K562 (cell line): Measurements from ENCODE around the gene PSMB10. TPM values are rescaled to one million over a fixed set of nuclear protein-coding genes. Genes with fewer than 3 reads are reported as not detected.

Experiments used
- ATAC-seq: fragments of 200-7000 bp; cut with Tn5 transposase; 3 replicates; pipeline ENCODE4 v1.9.1; 2020; ENCODE audit warnings: moderate library complexity
- BruUV-seq: library from RNA; stranded (reverse); fragments of 400-500 nt; replicated peaks from 2 replicates; lab custom pipeline; 2021; lab: Mats Ljungman, UMichigan
- CTCF ChIA-PET: fragments of 300-600 bp; formaldehyde crosslinking; extraction: SDS; loops from one replicate; lab custom pipeline; 2021; ENCODE audit warnings: low intra/inter-chr PET ratio; lab: Yijun Ruan, JAX
- POLR2A ChIA-PET: fragments of 300-600, 350-650 bp; sonication (Branson Sonifier 250); formaldehyde crosslinking; extraction: SDS; loops from one replicate; lab custom pipeline; 2021; ENCODE audit warnings: antibody characterized with exemption, inconsistent platforms; lab: Yijun Ruan, JAX
- DNase-seq, 4 experiments: peaks; one replicate each; pipeline versions ENCODE4 v3.0.0 to v3.0.0-alpha.2; 2011 to 2018; ENCODE audit warnings: low spot score in 3 of 4, mixed read lengths in 3 of 4; ENCODE audit errors: extremely low read depth in 1 of 4
- FAIRE-seq: peaks from 2 replicates; lab custom pipeline; 2011; peaks lifted over from hg19 to GRCh38; lab: Jason Lieb, UNC
- H2AFZ ChIP-seq: 2 replicates; pipeline ENCODE4 v1.6.0; 2011; ENCODE audit warnings: low read depth, low read length, control low read depth, inconsistent platforms
- H3K27ac ChIP-seq: fragments of 200-600 bp; 3 replicates; pipeline ENCODE4 v1.8.0; 2011; ENCODE audit warnings: low read depth, mild to moderate bottlenecking, control low read depth, inconsistent platforms, low read length, moderate library complexity, mixed read lengths; ENCODE audit errors: extremely low read depth
- H3K27me3 ChIP-seq, 2 experiments: fragments of 300-600 bp in 1 of 2; 2 replicates in 1 of 2; 3 replicates in 1 of 2; pipeline versions ENCODE4 v1.6.0 to v1.8.0; 2011; ENCODE audit warnings: inconsistent platforms in 2 of 2, low read length in 2 of 2, mild to moderate bottlenecking in 1 of 2, mixed read lengths in 1 of 2, moderate library complexity in 1 of 2; ENCODE audit not compliant: control insufficient read depth in 2 of 2, insufficient read depth in 2 of 2
- H3K36me3 ChIP-seq: fragments of 300-600 bp; 3 replicates; pipeline ENCODE4 v1.8.0; 2011; ENCODE audit warnings: mild to moderate bottlenecking, low read length, inconsistent platforms; ENCODE audit not compliant: control insufficient read depth, insufficient read depth
- H3K4me1 ChIP-seq, 2 experiments: fragments of 200-600 bp in 1 of 2; replicated peaks in 1 of 2; 2 replicates in 1 of 2; 3 replicates in 1 of 2; pipeline versions ENCODE4 v1.5.1 to v1.8.0; 2011; ENCODE audit warnings: inconsistent platforms in 2 of 2, low read length in 2 of 2, mild to moderate bottlenecking in 1 of 2, mixed read lengths in 1 of 2, moderate library complexity in 1 of 2; ENCODE audit not compliant: control insufficient read depth in 2 of 2, insufficient read depth in 2 of 2
- H3K4me2 ChIP-seq: 2 replicates; pipeline ENCODE4 v1.6.1; 2011; ENCODE audit warnings: low read length, control low read depth, inconsistent platforms, mixed read lengths; ENCODE audit not compliant: insufficient read depth
- H3K4me3 ChIP-seq: fragments of 200-600 bp; sonication (generic), shearing (Covaris generic); 2 replicates; pipeline ENCODE4 v1.5.1; 2016; ENCODE audit warnings: control low read depth, inconsistent platforms
- H3K79me2 ChIP-seq: fragments of 200-600 bp; 3 replicates; pipeline ENCODE4 v1.8.0; 2011; ENCODE audit warnings: low read length, inconsistent platforms; ENCODE audit not compliant: control insufficient read depth, insufficient read depth
- H3K9ac ChIP-seq, 2 experiments: 2 replicates each; pipeline versions ENCODE4 v1.6.0 to v1.6.1; 2011; ENCODE audit warnings: low read depth in 2 of 2, low read length in 2 of 2, control low read depth in 1 of 2, inconsistent platforms in 1 of 2, mild to moderate bottlenecking in 1 of 2, mixed read lengths in 1 of 2; ENCODE audit not compliant: insufficient read depth in 1 of 2
- H3K9me1 ChIP-seq: one replicate; pipeline ENCODE4 v1.6.0; 2011; ENCODE audit warnings: inconsistent platforms, mild to moderate bottlenecking, low read length, moderate library complexity; ENCODE audit not compliant: control insufficient read depth, insufficient read depth
- H3K9me3 ChIP-seq: replicated peaks from 2 replicates; pipeline ENCODE4 v1.5.1; 2011; ENCODE audit warnings: low read depth, low read length, inconsistent platforms; ENCODE audit not compliant: control insufficient read depth, insufficient read depth
- H4K20me1 ChIP-seq: replicated peaks from 2 replicates; pipeline ENCODE4 v1.6.1; 2011; ENCODE audit warnings: low read length, inconsistent platforms, mixed read lengths; ENCODE audit not compliant: control insufficient read depth, insufficient read depth
- CBX2 ChIP-seq: fragments of 200-600 bp; sonication (generic); IDR thresholded peaks from one replicate; pipeline ENCODE4 v1.6.1; 2012; ENCODE audit warnings: mild to moderate bottlenecking, low read length, inconsistent platforms; ENCODE audit not compliant: insufficient read depth, poor library complexity, severe bottlenecking
- CHD1 ChIP-seq: fragments of 200-600 bp; sonication (generic); IDR thresholded peaks from one replicate; pipeline ENCODE4 v1.6.1; 2012; ENCODE audit warnings: mild to moderate bottlenecking, moderate library complexity, low read length, inconsistent platforms
- KDM1A ChIP-seq, 2 experiments: fragments of 450-650 bp; IDR thresholded peaks; 2 replicates each; pipeline ENCODE4 v1.6.1; 2016; ENCODE audit warnings: mild to moderate bottlenecking in 2 of 2
- MEIS2 ChIP-seq: fragments of 450-650 bp; IDR thresholded peaks from 2 replicates; pipeline ENCODE4 v1.6.1; 2014; ENCODE audit warnings: mild to moderate bottlenecking; ENCODE audit not compliant: partially characterized antibody
- POLR2G ChIP-seq: fragments of 200-400 bp; formaldehyde crosslinking; IDR thresholded peaks from 2 replicates; pipeline ENCODE4 v1.6.1; 2017; ENCODE audit warnings: low read depth, mild to moderate bottlenecking, antibody characterized with exemption, low read length, moderate library complexity
- RFX1 ChIP-seq: fragments of 450-650 bp; IDR thresholded peaks from 2 replicates; pipeline ENCODE4 v1.6.1; 2016; ENCODE audit warnings: mild to moderate bottlenecking, moderate library complexity
- SIX5 ChIP-seq, 2 experiments: IDR thresholded peaks; 2 replicates each; pipeline ENCODE4 v1.6.1; 2011; ENCODE audit warnings: low read length in 2 of 2, borderline replicate concordance in 1 of 2, low read depth in 1 of 2, mild to moderate bottlenecking in 1 of 2, moderate library complexity in 1 of 2; ENCODE audit not compliant: insufficient read depth in 1 of 2
- SPI1 ChIP-seq: IDR thresholded peaks from 2 replicates; pipeline ENCODE4 v1.6.1; 2011; ENCODE audit warnings: low read depth, low read length, control low read depth, borderline replicate concordance
- TBL1XR1 ChIP-seq, 2 experiments: IDR thresholded peaks; 2 replicates each; pipeline ENCODE4 v1.6.1; 2012; ENCODE audit warnings: improper control_type of control experiment in 2 of 2, low read length in 2 of 2, mild to moderate bottlenecking in 1 of 2
- THRAP3 ChIP-seq: fragments of 450-650 bp; IDR thresholded peaks from 2 replicates; pipeline ENCODE4 v1.6.1; 2016; ENCODE audit warnings: mild to moderate bottlenecking, inconsistent platforms, borderline replicate concordance
- THRB ChIP-seq: fragments of 450-650 bp; formaldehyde crosslinking; conservative IDR thresholded peaks from 2 replicates; pipeline ENCODE4 v1.4.0; 2022; ENCODE audit warnings: mild to moderate bottlenecking, missing genetic modification characterization
- WGBS: fragments of 100-300 bp; shearing (Covaris generic); methylation state at CpG from one replicate; pipeline ENCODE4 v1.1.6; 2016; ENCODE audit warnings: low coverage, mixed read lengths; ENCODE audit not compliant: insufficient coverage; ENCODE audit errors: missing lambda C conversion rate; 5-methylcytosine and 5-hydroxymethylcytosine counted together
- in situ Hi-C: fragments of 300-500 bp; cut with MboI; formaldehyde crosslinking; loops from 4 replicates; pipeline ENCODE4 v1.15.0; 2018; ENCODE audit warnings: inconsistent platforms, mixed read lengths
- intact Hi-C: fragments of 100-400 bp; cut with micrococcal nuclease; formaldehyde crosslinking; loops from 2 replicates; pipeline ENCODE4 v1.14.2; 2022
- polyA plus RNA-seq, 8 experiments: library from polyadenylated mRNA; depleted of rRNA in 4 of 8; stranded (reverse) in 5 of 8; unstranded in 3 of 8; fragments of >200 nt; fragmentation: Nextera tagmentation in 2 of 8; fragmentation: Illumina TruSeq in 1 of 8; extraction: Ambion mirVana in 2 of 8; extraction: Trizol in 1 of 8; gene quantifications; 2 replicates each; pipeline versions ENCODE4 v1.2.1 to v1.2.3, GENCODE V29; 2011 to 2014; ENCODE audit warnings: inconsistent platforms in 1 of 8, missing spikeins in 1 of 8
- total RNA-seq, 7 experiments: library from RNA; depleted of rRNA in 6 of 7; stranded (reverse); fragments of >200 nt in 6 of 7; fragmentation: Illumina TruSeq in 2 of 7; extraction: Trizol in 2 of 7; gene quantifications; 2 replicates each; pipeline versions ENCODE4 v1.2.1 to v1.2.3, GENCODE V29; 2011 to 2021; ENCODE audit warnings: low replicate concordance in 1 of 7
- TF ChIP-seq, protein P1 (sequence below): fragments of 150-350 bp; IDR thresholded peaks from 2 replicates; pipeline ENCODE4 v1.6.1; 2014; ENCODE audit warnings: low read depth, mild to moderate bottlenecking, low read length, borderline replicate concordance

PSMB10 gene
- total and polyA plus RNA-seq, 9 of the 15 experiments (the other 6 are each of a cell fraction or from before 2014, with no cell fraction given): 11.7 to 105 (median 51.0) TPM

DNA sequence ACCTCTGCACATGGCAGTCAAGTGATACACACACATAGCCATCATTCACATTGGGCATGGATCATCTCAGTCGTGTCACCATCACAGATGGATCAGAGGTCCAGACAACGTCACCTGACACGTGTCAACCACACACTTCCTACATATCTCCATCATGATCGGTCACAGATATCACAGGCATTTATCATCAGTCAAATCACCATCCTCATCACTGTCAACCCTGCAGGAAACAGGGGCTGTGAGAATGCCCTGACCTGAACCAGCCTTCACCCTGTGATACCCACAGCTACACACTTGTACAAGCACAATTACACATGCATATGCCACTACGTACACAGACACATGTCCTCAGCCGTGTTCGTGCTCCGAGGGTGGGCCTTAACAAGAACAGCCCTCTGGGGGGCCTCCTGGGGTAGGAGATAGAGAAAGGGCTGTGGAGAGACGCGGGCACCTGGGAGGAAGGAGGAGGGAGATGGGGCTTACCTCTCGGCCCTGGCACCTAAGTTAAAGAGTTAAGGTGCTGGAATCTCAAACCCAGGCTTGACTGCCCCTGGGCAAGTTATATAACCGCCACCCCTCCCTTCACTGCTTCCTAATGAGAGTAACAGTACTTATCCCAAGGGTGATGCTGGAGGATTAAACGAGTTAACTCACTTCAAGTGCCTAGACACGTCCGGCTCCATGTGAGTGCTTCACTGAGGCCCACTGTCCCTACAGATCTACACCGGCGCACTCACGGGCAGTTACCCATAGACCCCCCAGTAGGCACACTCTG, 30.7 kb upstream of the PSMB10 start (continued):
- TF ChIP-seq SIX5 (IDR thresholded peaks at IDR 0.05; ENCODE audit: borderline replicate concordance in 1 of 2, insufficient read depth in 1 of 2, low read depth in 1 of 2, low read length in 2 of 2) (no peak), MEIS2 (peak; percentile 19), TBL1XR1 (IDR thresholded peaks at IDR 0.05; ENCODE audit: low read length in 2 of 2) (0 out of 4 replicates have a peak, but pooled peaks of 1 of the 2 experiments have one; percentile 13), KDM1A (IDR thresholded peaks at IDR 0.05) (0 out of 4 replicates have a peak, but pooled peaks of 1 of the 2 experiments have one; percentile 45)
- TF ChIP-seq, all 486 proteins: peak for 10

GRCh38 chr16:67966549-67967182, 30.0 kb upstream of the PSMB10 start:
- peaks cover 23% of the 10 kb centered on the region for H4K20me1 ChIP-seq
- peaks cover 36% of the 10 kb centered on the region; the same call in 2 of the 3 replicates for H3K36me3 ChIP-seq
- H3K79me2 ChIP-seq: peaks cover 28% of the 10 kb centered on the region
- in situ Hi-C loops (no loop called here), intact Hi-C loops (no loop called here)
- H3K9me1 ChIP-seq: peaks cover 8% of the 10 kb centered on the region
- FAIRE-seq (peak; percentile 77), DNase-seq (peak; percentile 54 to 65 (median 60)), ATAC-seq (peak; percentile 43)
- no peak overlapping the region for H2AFZ ChIP-seq
- no TSS peak for BruUV-seq
- CTCF ChIA-PET: no interaction called here
- H3K9ac ChIP-seq: peak overlapping the region in 1 of 2 experiments; percentile 94; a peak in 2 of 4 replicates
- no peaks in the 10 kb centered on the region for H3K27me3 ChIP-seq
- 0 out of 3 replicates have a peak overlapping the region, but pooled peaks have one; percentile 3 for H3K27ac ChIP-seq
- peaks cover 23 to 51% of the 10 kb centered on the region in 2 experiments; a peak in 4 of 5 replicates for H3K4me1 ChIP-seq
- peak overlapping the region; percentile 98 for H3K4me2 ChIP-seq
- WGBS: 51% methylated on average over 3 of the region's 3 CpGs
- no peaks in the 10 kb centered on the region for H3K9me3 ChIP-seq
- POLR2A ChIA-PET: interaction anchor here (1.2 to 1.8 kb wide), 2 partner anchors 17 to 23 kb away, joined by 3 to 9 read pairs; partner anchors contain the start of gene LCAT
- no peak overlapping the region for H3K4me3 ChIP-seq
- TF ChIP-seq THRB (CRISPR knock-in tag): no peak
- no peak for TF ChIP-seq RFX1
- no peak for TF ChIP-seq CHD1
- no peak for TF ChIP-seq CBX2
- no peak for TF ChIP-seq THRAP3
- 0 out of 2 replicates have a peak, but pooled peaks have one; percentile 7 for TF ChIP-seq POLR2G
- TF ChIP-seq, protein P1, sequence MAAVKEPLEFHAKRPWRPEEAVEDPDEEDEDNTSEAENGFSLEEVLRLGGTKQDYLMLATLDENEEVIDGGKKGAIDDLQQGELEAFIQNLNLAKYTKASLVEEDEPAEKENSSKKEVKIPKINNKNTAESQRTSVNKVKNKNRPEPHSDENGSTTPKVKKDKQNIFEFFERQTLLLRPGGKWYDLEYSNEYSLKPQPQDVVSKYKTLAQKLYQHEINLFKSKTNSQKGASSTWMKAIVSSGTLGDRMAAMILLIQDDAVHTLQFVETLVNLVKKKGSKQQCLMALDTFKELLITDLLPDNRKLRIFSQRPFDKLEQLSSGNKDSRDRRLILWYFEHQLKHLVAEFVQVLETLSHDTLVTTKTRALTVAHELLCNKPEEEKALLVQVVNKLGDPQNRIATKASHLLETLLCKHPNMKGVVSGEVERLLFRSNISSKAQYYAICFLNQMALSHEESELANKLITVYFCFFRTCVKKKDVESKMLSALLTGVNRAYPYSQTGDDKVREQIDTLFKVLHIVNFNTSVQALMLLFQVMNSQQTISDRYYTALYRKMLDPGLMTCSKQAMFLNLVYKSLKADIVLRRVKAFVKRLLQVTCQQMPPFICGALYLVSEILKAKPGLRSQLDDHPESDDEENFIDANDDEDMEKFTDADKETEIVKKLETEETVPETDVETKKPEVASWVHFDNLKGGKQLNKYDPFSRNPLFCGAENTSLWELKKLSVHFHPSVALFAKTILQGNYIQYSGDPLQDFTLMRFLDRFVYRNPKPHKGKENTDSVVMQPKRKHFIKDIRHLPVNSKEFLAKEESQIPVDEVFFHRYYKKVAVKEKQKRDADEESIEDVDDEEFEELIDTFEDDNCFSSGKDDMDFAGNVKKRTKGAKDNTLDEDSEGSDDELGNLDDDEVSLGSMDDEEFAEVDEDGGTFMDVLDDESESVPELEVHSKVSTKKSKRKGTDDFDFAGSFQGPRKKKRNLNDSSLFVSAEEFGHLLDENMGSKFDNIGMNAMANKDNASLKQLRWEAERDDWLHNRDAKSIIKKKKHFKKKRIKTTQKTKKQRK: no peak
- TF ChIP-seq SPI1: peak; percentile 75; the same call in 1 of the 2 replicates
